ENCODE results near the gene EFNA1. TPM values are rescaled to one million over a fixed set of nuclear protein-coding genes. Genes with fewer than 3 reads are reported as not detected.

Gene EFNA1
- total and polyA plus RNA-seq, 2 of the 13 experiments (the other 11 are each of a cell fraction or from before 2014, with no cell fraction given): 81.8 to 874 TPM

DNA sequence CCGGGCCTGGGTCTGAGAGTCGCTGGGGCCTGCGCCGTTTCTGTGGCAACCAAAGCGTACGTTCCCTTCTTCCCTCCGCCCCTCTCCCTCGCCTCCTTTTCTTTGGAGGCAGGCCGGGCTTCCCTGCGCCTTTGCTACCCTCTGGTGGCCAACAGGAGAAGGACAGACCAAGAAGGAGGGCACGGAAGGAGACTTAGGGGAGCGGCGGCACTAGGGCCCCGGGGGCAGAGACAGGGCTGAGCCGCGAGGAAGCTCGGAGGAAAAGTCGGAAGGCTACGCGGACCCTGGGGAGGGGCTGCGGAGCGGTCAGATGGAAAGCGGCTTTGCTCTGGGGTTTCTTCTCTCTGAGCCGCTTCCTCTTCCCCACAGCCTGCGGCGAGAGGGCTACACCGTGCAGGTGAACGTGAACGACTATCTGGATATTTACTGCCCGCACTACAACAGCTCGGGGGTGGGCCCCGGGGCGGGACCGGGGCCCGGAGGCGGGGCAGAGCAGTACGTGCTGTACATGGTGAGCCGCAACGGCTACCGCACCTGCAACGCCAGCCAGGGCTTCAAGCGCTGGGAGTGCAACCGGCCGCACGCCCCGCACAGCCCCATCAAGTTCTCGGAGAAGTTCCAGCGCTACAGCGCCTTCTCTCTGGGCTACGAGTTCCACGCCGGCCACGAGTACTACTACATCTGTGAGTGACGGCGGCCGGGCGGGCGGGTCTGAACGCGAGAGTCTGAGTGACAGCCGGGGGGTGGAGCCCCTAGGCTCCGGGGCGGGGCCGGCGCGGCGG is 42.8 kb upstream of the EFNA1 start (continued):
- TF ChIP-seq, protein P1, sequence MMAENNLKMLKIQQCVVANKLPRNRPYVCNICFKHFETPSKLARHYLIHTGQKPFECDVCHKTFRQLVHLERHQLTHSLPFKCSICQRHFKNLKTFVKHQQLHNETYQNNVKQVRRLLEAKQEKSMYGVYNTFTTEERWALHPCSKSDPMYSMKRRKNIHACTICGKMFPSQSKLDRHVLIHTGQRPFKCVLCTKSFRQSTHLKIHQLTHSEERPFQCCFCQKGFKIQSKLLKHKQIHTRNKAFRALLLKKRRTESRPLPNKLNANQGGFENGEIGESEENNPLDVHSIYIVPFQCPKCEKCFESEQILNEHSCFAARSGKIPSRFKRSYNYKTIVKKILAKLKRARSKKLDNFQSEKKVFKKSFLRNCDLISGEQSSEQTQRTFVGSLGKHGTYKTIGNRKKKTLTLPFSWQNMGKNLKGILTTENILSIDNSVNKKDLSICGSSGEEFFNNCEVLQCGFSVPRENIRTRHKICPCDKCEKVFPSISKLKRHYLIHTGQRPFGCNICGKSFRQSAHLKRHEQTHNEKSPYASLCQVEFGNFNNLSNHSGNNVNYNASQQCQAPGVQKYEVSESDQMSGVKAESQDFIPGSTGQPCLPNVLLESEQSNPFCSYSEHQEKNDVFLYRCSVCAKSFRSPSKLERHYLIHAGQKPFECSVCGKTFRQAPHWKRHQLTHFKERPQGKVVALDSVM (CRISPR knock-in tag; IDR thresholded peaks at IDR 0.05): peak; percentile 45; the same call in 1 of the 2 replicates
- TF ChIP-seq, protein P2, sequence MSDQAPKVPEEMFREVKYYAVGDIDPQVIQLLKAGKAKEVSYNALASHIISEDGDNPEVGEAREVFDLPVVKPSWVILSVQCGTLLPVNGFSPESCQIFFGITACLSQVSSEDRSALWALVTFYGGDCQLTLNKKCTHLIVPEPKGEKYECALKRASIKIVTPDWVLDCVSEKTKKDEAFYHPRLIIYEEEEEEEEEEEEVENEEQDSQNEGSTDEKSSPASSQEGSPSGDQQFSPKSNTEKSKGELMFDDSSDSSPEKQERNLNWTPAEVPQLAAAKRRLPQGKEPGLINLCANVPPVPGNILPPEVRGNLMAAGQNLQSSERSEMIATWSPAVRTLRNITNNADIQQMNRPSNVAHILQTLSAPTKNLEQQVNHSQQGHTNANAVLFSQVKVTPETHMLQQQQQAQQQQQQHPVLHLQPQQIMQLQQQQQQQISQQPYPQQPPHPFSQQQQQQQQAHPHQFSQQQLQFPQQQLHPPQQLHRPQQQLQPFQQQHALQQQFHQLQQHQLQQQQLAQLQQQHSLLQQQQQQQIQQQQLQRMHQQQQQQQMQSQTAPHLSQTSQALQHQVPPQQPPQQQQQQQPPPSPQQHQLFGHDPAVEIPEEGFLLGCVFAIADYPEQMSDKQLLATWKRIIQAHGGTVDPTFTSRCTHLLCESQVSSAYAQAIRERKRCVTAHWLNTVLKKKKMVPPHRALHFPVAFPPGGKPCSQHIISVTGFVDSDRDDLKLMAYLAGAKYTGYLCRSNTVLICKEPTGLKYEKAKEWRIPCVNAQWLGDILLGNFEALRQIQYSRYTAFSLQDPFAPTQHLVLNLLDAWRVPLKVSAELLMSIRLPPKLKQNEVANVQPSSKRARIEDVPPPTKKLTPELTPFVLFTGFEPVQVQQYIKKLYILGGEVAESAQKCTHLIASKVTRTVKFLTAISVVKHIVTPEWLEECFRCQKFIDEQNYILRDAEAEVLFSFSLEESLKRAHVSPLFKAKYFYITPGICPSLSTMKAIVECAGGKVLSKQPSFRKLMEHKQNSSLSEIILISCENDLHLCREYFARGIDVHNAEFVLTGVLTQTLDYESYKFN (CRISPR knock-in tag; conservative IDR thresholded peaks at IDR 0.05): peak; percentile 44
- TF ChIP-seq HNF4A (CRISPR knock-in tag; IDR thresholded peaks at IDR 0.05) (no peak), TCF12 (IDR thresholded peaks at IDR 0.05) (no peak), TCF12 (CRISPR knock-in tag; IDR thresholded peaks at IDR 0.05) (no peak), MAFG (CRISPR knock-in tag; IDR thresholded peaks at IDR 0.05) (no peak)
- TF ChIP-seq, protein P3, sequence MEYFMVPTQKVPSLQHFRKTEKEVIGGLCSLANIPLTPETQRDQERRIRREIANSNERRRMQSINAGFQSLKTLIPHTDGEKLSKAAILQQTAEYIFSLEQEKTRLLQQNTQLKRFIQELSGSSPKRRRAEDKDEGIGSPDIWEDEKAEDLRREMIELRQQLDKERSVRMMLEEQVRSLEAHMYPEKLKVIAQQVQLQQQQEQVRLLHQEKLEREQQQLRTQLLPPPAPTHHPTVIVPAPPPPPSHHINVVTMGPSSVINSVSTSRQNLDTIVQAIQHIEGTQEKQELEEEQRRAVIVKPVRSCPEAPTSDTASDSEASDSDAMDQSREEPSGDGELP (IDR thresholded peaks at IDR 0.05; ENCODE audit: borderline replicate concordance, low read depth): no peak
- TF ChIP-seq, protein P4, sequence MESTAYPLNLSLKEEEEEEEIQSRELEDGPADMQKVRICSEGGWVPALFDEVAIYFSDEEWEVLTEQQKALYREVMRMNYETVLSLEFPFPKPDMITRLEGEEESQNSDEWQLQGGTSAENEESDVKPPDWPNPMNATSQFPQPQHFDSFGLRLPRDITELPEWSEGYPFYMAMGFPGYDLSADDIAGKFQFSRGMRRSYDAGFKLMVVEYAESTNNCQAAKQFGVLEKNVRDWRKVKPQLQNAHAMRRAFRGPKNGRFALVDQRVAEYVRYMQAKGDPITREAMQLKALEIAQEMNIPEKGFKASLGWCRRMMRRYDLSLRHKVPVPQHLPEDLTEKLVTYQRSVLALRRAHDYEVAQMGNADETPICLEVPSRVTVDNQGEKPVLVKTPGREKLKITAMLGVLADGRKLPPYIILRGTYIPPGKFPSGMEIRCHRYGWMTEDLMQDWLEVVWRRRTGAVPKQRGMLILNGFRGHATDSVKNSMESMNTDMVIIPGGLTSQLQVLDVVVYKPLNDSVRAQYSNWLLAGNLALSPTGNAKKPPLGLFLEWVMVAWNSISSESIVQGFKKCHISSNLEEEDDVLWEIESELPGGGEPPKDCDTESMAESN (CRISPR knock-in tag; conservative IDR thresholded peaks at IDR 0.05): peak; percentile 74

Measured in HepG2 (cell line).